ENCODE results near the gene DENND1B. TPM values are rescaled to one million over a fixed set of nuclear protein-coding genes. Genes with fewer than 3 reads are reported as not detected.

DENND1B gene
- total RNA-seq, 3 donors from 2014 or later, result 10.1 to 54.7 (median 29.8) TPM

GRCh38 chr1:197599789-197600188, 175.5 kb downstream of the DENND1B start:
- no peak for DNase-seq (ENCODE audit: low spot score in 2 of 2)
- H3K9me3 ChIP-seq, result no peaks in the 10 kb centered on the region
- H3K27ac ChIP-seq, result no peak overlapping the region
- TF ChIP-seq POLR2AphosphoS5 (IDR thresholded peaks at IDR 0.05) (no peak), POLR2A (IDR thresholded peaks at IDR 0.05) (no peak), CTCF (IDR thresholded peaks at IDR 0.05) (no peak)
- intact Hi-C loops (cut with DNase I; ENCODE audit: low total_unique reads), result no loop called here
- H3K36me3 ChIP-seq, result no peaks in the 10 kb centered on the region
- H3K4me1 ChIP-seq, result no peaks in the 10 kb centered on the region
- H3K27me3 ChIP-seq, result no peaks in the 10 kb centered on the region
- no peak overlapping the region for H3K4me3 ChIP-seq

- H3K9me3 ChIP-seq, result no peaks in the 10 kb centered on the region
- intact Hi-C loops (cut with DNase I; ENCODE audit: low total_unique reads), result no loop called here
- DNase-seq (ENCODE audit: low spot score in 2 of 2), result no peak
- TF ChIP-seq POLR2A (IDR thresholded peaks at IDR 0.05) (no peak), CTCF (IDR thresholded peaks at IDR 0.05) (no peak), POLR2AphosphoS5 (IDR thresholded peaks at IDR 0.05) (no peak)
- no peak overlapping the region for H3K27ac ChIP-seq
- H3K27me3 ChIP-seq, result no peaks in the 10 kb centered on the region
- H3K4me1 ChIP-seq, result no peaks in the 10 kb centered on the region
- H3K4me3 ChIP-seq, result no peak overlapping the region
- no peaks in the 10 kb centered on the region for H3K36me3 ChIP-seq
Observed at GRCh38 chr1:197598935-197599334, 176.3 kb downstream of the DENND1B start.

- Histone ChIP-seq H3K36me3 (no peaks in the 10 kb centered on the region), H3K27me3 (no peaks in the 10 kb centered on the region), H3K4me1 (no peaks in the 10 kb centered on the region), H3K27ac (no peak overlapping the region), H3K9me3 (no peaks in the 10 kb centered on the region), H3K4me3 (no peak overlapping the region)
- TF ChIP-seq POLR2AphosphoS5 (IDR thresholded peaks at IDR 0.05), result no peak
- no peak for TF ChIP-seq POLR2A (IDR thresholded peaks at IDR 0.05)
- no peak for TF ChIP-seq CTCF (IDR thresholded peaks at IDR 0.05)
- intact Hi-C loops (cut with DNase I; ENCODE audit: low total_unique reads), result no loop called here
- no peak for DNase-seq (ENCODE audit: low spot score in 2 of 2)
Observed at GRCh38 chr1:197595304-197595904, 179.9 kb downstream of the DENND1B start.

GRCh38 chr1:197590687-197591086, 184.6 kb downstream of the DENND1B start:
- DNase-seq (ENCODE audit: low spot score in 2 of 2), result no peak
- H3K4me3 ChIP-seq, result no peak overlapping the region
- no peaks in the 10 kb centered on the region for H3K4me1 ChIP-seq
- no peaks in the 10 kb centered on the region for H3K27me3 ChIP-seq
- H3K36me3 ChIP-seq, result no peaks in the 10 kb centered on the region
- no peak overlapping the region for H3K27ac ChIP-seq
- TF ChIP-seq POLR2AphosphoS5 (IDR thresholded peaks at IDR 0.05) (no peak), CTCF (IDR thresholded peaks at IDR 0.05) (no peak), POLR2A (IDR thresholded peaks at IDR 0.05) (no peak)
- intact Hi-C loops (cut with DNase I; ENCODE audit: low total_unique reads), result no loop called here
- no peaks in the 10 kb centered on the region for H3K9me3 ChIP-seq

GRCh38 chr1:197585809-197586208, 189.5 kb downstream of the DENND1B start:
- Histone ChIP-seq H3K4me3 (no peak overlapping the region), H3K9me3 (no peaks in the 10 kb centered on the region), H3K36me3 (no peaks in the 10 kb centered on the region), H3K4me1 (no peaks in the 10 kb centered on the region), H3K27me3 (no peaks in the 10 kb centered on the region), H3K27ac (no peak overlapping the region)
- DNase-seq (ENCODE audit: low spot score in 2 of 2), result no peak
- TF ChIP-seq CTCF (IDR thresholded peaks at IDR 0.05) (no peak), POLR2AphosphoS5 (IDR thresholded peaks at IDR 0.05) (no peak), POLR2A (IDR thresholded peaks at IDR 0.05) (no peak)
- intact Hi-C loops (cut with DNase I; ENCODE audit: low total_unique reads), result no loop called here

Data from breast epithelium (tissue), 4 donors.